Retinal pigment epithelial cell (primary cell): Measurements from ENCODE around the gene SCYL3.

ENCODE experiments used
- DNase-seq: peaks from one replicate; pipeline ENCODE4 v3.0.0-alpha.2; 2010; ENCODE audit warnings: low read depth
- H3K4me3 ChIP-seq: 2 replicates; pipeline ENCODE4 v1.5.1; 2011; ENCODE audit warnings: mild to moderate bottlenecking, low read length, control low read depth, moderate library complexity
- TF ChIP-seq, protein P1 (sequence below): conservative IDR thresholded peaks from 2 replicates; pipeline ENCODE4 v1.5.1; 2011; ENCODE audit warnings: low read depth, low read length, control low read depth, inconsistent platforms

SCYL3 gene, protein sequence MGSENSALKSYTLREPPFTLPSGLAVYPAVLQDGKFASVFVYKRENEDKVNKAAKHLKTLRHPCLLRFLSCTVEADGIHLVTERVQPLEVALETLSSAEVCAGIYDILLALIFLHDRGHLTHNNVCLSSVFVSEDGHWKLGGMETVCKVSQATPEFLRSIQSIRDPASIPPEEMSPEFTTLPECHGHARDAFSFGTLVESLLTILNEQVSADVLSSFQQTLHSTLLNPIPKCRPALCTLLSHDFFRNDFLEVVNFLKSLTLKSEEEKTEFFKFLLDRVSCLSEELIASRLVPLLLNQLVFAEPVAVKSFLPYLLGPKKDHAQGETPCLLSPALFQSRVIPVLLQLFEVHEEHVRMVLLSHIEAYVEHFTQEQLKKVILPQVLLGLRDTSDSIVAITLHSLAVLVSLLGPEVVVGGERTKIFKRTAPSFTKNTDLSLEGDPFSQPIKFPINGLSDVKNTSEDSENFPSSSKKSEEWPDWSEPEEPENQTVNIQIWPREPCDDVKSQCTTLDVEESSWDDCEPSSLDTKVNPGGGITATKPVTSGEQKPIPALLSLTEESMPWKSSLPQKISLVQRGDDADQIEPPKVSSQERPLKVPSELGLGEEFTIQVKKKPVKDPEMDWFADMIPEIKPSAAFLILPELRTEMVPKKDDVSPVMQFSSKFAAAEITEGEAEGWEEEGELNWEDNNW

DNA sequence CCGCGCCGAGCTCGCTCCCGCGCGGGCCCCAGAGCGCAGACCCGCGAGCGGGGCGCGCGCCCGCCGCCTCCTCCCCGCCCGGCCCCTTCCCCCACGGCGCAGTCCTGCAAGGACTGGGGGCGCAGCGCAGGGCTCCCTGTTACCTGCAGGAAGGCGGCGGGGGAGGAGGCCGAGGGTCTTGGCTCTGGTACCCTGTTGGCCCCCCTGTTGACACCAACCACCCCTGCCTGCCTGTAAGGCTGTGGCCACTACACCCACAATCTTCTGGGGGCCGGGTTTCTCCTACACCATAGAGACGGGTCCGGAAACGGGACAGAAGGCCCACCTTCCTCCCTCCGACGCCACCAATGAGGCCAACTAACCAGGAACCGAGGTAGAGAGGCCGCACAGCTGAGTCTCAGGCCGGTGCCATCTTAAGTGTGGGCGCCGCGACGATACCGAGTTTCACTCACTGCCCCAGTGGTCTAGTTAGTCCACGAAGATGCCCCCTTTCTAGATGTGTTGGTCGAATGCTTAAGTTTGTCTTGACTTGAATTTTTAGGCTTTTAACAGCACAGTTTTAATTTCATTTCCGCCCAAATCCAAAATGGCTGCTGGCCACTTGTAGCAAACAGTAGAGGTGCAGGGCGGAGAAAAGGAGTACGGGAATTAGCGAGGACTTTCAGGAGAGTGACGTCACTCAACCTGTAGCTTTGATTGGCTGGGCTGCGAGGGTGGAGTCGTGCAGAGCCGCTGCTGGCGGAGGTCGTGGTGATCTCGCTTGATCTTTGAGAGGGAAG lies at the start of gene SCYL3:
Gene SCYL3 (minus strand): TSS at position 252 of the 779 bp plus-strand sequence. CDS start 5,056 bp downstream, outside the sequence.
- TF ChIP-seq, protein P1, sequence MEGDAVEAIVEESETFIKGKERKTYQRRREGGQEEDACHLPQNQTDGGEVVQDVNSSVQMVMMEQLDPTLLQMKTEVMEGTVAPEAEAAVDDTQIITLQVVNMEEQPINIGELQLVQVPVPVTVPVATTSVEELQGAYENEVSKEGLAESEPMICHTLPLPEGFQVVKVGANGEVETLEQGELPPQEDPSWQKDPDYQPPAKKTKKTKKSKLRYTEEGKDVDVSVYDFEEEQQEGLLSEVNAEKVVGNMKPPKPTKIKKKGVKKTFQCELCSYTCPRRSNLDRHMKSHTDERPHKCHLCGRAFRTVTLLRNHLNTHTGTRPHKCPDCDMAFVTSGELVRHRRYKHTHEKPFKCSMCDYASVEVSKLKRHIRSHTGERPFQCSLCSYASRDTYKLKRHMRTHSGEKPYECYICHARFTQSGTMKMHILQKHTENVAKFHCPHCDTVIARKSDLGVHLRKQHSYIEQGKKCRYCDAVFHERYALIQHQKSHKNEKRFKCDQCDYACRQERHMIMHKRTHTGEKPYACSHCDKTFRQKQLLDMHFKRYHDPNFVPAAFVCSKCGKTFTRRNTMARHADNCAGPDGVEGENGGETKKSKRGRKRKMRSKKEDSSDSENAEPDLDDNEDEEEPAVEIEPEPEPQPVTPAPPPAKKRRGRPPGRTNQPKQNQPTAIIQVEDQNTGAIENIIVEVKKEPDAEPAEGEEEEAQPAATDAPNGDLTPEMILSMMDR = no peak
- peak within 1 kb of the TSS; percentile 88 for H3K4me3 ChIP-seq
- DNase-seq = peak; percentile 97

DNA sequence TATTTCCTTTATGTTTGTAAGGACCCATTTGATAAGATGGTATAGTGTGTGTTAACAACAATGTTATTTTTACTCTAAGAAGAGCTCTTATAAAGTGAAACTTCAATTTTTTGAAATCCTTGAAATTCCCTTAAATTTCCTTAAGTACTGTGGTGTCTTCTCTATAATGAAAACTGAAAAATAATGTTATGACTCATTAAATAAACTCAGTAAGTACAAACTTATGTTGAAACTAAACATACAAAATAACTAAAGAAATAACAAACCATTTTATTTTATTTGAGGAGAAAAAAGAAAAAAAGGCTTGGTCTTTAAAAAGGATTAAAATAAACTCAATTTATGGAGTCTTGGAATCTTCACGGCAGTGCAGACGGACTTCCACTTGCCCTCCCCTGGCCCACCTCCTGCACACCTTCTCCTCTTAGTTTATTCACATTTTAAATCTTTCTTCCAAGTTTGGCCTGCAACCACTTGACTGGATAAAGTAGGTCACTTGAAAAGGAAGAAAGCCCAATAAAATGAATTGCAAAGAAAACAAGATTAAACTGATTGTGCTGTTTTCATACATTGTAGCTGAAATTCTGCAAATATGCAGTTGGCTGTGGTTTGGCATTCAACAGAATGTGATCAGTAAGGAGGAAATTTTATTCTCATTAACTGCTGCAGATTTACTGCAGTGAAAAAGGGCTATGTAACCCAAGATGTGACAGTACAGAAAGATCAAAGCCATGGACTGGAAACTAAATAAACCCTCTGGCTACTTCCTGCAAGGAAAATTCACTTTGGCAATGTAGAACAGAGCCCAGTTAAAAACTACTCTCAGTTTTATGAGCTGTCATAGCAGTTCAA lies 48.5 kb upstream of the SCYL3 start:
- peak; percentile 43 for DNase-seq
- TF ChIP-seq, protein P1 = no peak
- H3K4me3 ChIP-seq = no peak overlapping the region

DNA sequence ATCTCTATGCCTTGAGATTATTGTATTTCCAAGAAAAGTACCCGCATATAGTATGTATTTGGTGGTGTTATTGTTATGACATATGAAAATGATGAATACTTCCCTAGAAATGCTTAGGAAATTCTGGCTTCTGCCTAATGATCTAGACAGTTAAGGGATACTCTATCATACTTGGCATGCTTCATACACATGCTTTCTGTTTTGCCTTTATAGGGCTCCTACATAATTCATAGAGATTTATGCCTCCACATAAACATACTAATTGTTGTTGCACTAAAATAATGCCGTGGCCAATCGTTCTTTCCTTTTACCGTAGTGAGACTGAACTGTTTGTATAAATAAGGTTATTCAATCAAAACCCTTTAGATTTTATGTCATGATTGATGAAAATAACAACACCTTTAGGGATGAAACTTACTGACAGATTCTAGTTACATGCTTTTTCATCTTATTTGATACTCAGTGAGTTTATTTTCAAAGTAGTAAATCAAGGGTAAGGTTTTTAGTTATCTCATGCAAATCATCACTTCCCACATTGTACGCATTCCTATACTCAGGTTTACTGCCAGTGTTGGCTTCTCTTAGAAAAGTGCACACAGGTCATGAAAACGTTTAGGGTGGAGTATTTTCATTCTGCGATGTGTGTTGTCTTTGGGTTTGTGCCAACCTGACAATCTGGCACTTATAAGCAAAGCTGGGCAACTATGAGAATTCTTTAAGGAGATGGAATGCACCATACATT lies 40.5 kb upstream of the SCYL3 start:
- TF ChIP-seq, protein P1 = no peak
- no peak overlapping the region for H3K4me3 ChIP-seq
- DNase-seq = peak; percentile 77

DNA sequence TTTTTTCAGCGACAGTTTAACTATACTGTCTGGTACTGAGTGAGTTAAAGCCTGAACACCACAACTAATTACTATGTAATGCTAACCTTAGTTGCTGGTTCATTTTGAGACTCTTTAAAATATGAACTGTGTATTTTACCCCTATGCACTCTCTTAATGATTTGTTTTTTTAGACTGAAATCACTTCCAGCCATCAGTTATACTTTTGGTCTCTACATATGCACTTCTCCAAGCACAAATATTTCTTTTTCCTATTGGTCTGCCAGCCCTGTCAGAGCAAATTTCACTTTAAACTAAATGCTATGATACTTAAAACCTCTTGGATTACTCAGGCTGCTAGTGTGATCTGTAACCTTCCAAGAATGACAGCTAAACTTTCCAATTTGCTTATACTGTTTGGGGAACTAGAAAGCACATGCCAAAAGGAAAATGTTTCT lies 38.1 kb upstream of the SCYL3 start:
- DNase-seq = peak; percentile 47
- TF ChIP-seq, protein P1 = no peak
- H3K4me3 ChIP-seq = no peak overlapping the region

DNA sequence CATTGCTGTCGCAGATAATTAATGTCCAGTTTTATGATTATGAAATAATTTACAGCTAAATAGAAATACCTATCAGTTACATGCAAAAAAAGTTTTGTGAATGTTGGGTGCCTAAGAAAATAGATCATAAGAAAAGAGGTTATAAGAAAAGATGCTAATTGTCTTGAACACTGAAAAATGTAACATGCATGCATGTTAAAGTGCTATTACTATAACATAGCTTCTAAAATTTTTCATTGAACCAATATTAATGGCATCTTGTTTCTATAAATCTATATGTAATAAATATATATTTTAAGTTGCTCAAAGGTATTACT lies 35.5 kb upstream of the SCYL3 start:
- TF ChIP-seq, protein P1 = no peak
- DNase-seq = no peak
- no peak overlapping the region for H3K4me3 ChIP-seq
